Activated CD4-positive, CD25-positive, alpha-beta regulatory T cell treated with anti-CD3 and anti-CD28 coated beads, Interleukin-2, amount 50 U/mL, for 16 hours (primary cell): ENCODE measurements around the gene CDA.

Experiments used
- DNase-seq: peaks from one replicate; pipeline ENCODE4 v3.0.0-alpha.2; 2020; ENCODE audit warnings: low read depth, low spot score

Gene CDA

GRCh38 chr1:20615946-20616846, 27.3 kb downstream of the CDA start:
- no peak for DNase-seq

GRCh38 chr1:20616847-20617487, 28.1 kb downstream of the CDA start:
- DNase-seq = no peak

- no peak for DNase-seq
Observed at GRCh38 chr1:20618550-20618949, 29.7 kb downstream of the CDA start.

- DNase-seq = no peak
Observed at GRCh38 chr1:20619999-20620398, 31.1 kb downstream of the CDA start.

GRCh38 chr1:20621012-20621411, 32.1 kb downstream of the CDA start:
- no peak for DNase-seq

GRCh38 chr1:20624709-20625108, 35.8 kb downstream of the CDA start:
- no peak for DNase-seq

- DNase-seq = no peak
Observed at GRCh38 chr1:20625176-20626097, 36.5 kb downstream of the CDA start.

- DNase-seq = no peak
Observed at GRCh38 chr1:20626098-20626427, 37.2 kb downstream of the CDA start.

- DNase-seq = no peak
Observed at GRCh38 chr1:20626524-20626923, 37.6 kb downstream of the CDA start.

GRCh38 chr1:20630729-20631128, 41.8 kb downstream of the CDA start:
- DNase-seq = no peak

GRCh38 chr1:20632386-20632785, 43.5 kb downstream of the CDA start:
- no peak for DNase-seq

- peak; percentile 79 for DNase-seq
Observed at GRCh38 chr1:20633190-20634064, 44.5 kb downstream of the CDA start, which contains the start of gene PINK1. Gene PINK1, plus strand, starts transcription at chr1:20633458. Its CDS starts 91 bp downstream, at chr1:20633549.

- no peak for DNase-seq
Observed at GRCh38 chr1:20634065-20634593, 45.2 kb downstream of the CDA start.

- DNase-seq = no peak
Observed at GRCh38 chr1:20634594-20635084, 45.7 kb downstream of the CDA start.

GRCh38 chr1:20636785-20637347, 48.0 kb downstream of the CDA start:
- DNase-seq = no peak

- DNase-seq = peak; percentile 45
Observed at GRCh38 chr1:20640183-20640597, 51.3 kb downstream of the CDA start.

- DNase-seq = no peak
Observed at GRCh38 chr1:20641975-20642374, 53.1 kb downstream of the CDA start.

GRCh38 chr1:20643080-20643479, 54.2 kb downstream of the CDA start:
- DNase-seq = no peak

- DNase-seq = no peak
Observed at GRCh38 chr1:20644416-20644815, 55.5 kb downstream of the CDA start.

GRCh38 chr1:20645414-20645813, 56.5 kb downstream of the CDA start:
- no peak for DNase-seq
